Upper lobe of left lung (tissue), 6 donors: ENCODE results near the gene MEIS1. TPM values are rescaled to one million over a fixed set of nuclear protein-coding genes. Genes with fewer than 3 reads are reported as not detected.
A peak's percentile ranks its signal among the peaks of the same experiment; 100 is the strongest.

Experiments
- ATAC-seq, 2 donors: fragments of 200-7000 bp; cut with Tn5 transposase; one replicate each; pipeline ENCODE4 v1.9.1; 2022; ENCODE audit warnings: mild to moderate bottlenecking in 2 of 2, moderate library complexity in 2 of 2; ENCODE audit not compliant: low FRiP score in 2 of 2
- DNase-seq, 2 donors: peaks; one replicate each; pipeline ENCODE4 v3.0.0-alpha.2; 2019 to 2020
- H3K27ac ChIP-seq, 4 donors: fragments of 200-600 bp; sonication (generic); one replicate each; pipeline ENCODE4 v1.5.1; 2016 to 2019
- H3K27me3 ChIP-seq, 4 donors: fragments of 200-600 bp; sonication (generic); one replicate each; pipeline ENCODE4 v1.5.1; 2017 to 2019
- H3K36me3 ChIP-seq, 4 donors: fragments of 200-600 bp; sonication (generic); one replicate each; pipeline ENCODE4 v1.5.1; 2016 to 2019
- H3K4me1 ChIP-seq, 4 donors: fragments of 200-600 bp; sonication (generic); one replicate each; pipeline ENCODE4 v1.5.1; 2018 to 2019
- H3K4me3 ChIP-seq, 4 donors: fragments of 200-600 bp; sonication (generic); one replicate each; pipeline ENCODE4 v1.5.1; 2017 to 2019; ENCODE audit warnings: mild to moderate bottlenecking in 2 of 4, moderate library complexity in 1 of 4
- H3K9me3 ChIP-seq, 4 donors: fragments of 200-600 bp; sonication (generic); one replicate each; pipeline ENCODE4 v1.5.1; 2018 to 2019
- EP300 ChIP-seq, 4 donors: sonication (generic); formaldehyde crosslinking; IDR thresholded peaks; one replicate each; pipeline ENCODE4 v1.5.1; 2017; ENCODE audit warnings: antibody characterized with exemption in 4 of 4, control low read depth in 2 of 4
- POLR2A ChIP-seq, 4 donors: fragments of 450-650 bp; IDR thresholded peaks; one replicate each; pipeline ENCODE4 v1.5.1; 2016 to 2017; ENCODE audit warnings: antibody characterized with exemption in 4 of 4, mild to moderate bottlenecking in 2 of 4
- POLR2AphosphoS5 ChIP-seq, 2 donors: sonication (generic); formaldehyde crosslinking; IDR thresholded peaks; one replicate each; pipeline ENCODE4 v1.5.1; 2017; ENCODE audit warnings: antibody characterized with exemption in 2 of 2
- WGBS, 2 donors: methylation state at CpG; one replicate each; pipeline ENCODE4 v1.1.5; 2017 to 2018; 5-methylcytosine and 5-hydroxymethylcytosine counted together
- total RNA-seq, 6 donors: library from RNA; depleted of rRNA in 4 of 6; stranded (reverse); fragments of >200 nt in 4 of 6; gene quantifications; one replicate each; pipeline versions ENCODE4 v1.1.0 to v1.2.1, GENCODE V29; 2016 to 2021
- TF ChIP-seq, protein P1 (sequence below), 6 experiments: fragments of 450-650 bp in 4 of 6; fragments of 200-600 bp in 2 of 6; sonication (generic) in 2 of 6; IDR thresholded peaks; one replicate each; pipeline ENCODE4 v1.5.1; 2016 to 2019; ENCODE audit warnings: antibody characterized with exemption in 6 of 6
- donor health status: DM: no; HTN: no; CAD: no; lungs with moderate emphysema.
- donor health status: DM: no; HTN: yes; CAD: no; lungs with severe emphysema.

Gene MEIS1
- total RNA-seq, 6 donors from 2014 or later = 23.1 to 43.9 (median 30.0) TPM

DNA sequence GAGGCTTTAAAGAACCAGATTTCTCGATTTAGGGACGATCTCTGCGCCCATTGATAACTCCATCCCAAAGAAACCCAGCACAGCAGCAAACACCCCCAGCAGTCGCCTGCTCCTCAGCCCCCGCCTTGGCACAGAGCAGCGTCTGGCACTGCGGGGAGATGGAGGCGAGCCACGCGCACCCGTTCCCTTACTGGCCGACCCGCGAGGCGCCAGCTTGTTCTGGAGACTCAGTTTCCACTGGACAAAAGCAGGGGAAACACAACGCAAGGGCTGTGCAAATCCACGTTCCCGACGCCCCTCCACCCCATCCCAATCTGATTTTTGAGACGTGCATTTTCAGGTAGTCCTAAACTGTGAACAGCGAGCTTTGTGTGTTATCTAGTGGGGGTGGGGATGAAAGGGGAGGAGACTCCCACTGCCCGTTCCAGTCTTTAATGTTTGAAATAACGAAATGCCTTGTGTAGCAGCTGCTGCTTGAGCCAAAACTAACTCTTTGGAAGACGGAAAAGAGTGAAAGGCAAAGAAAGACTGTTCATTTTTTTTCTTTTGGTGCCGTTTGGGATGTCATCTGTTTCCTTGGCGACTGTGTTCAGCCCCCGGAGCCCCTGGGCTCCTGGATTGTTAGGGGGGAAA lies 143.2 kb downstream of the MEIS1 start:
- DNase-seq = peak in 1 of 2 donors; percentile 87
- Histone ChIP-seq H3K36me3 (no peaks in the 10 kb centered on the region), H3K9me3 (no peaks in the 10 kb centered on the region), H3K27me3 (peaks cover 0 to 60% (median 19%) of the 10 kb centered on the region in 4 donors), H3K27ac (peak overlapping the region; percentile 81 to 93 (median 89)), H3K4me1 (peaks cover 32 to 45% (median 35%) of the 10 kb centered on the region in 4 donors), H3K4me3 (peak overlapping the region in 3 of 4 donors; percentile 39 to 60 (median 58))
- ATAC-seq = no peak
- 24 to 25% methylated on average over 22 to 27 of the region's 27 CpGs for WGBS, 2 donors
- TF ChIP-seq POLR2A (IDR thresholded peaks at IDR 0.05) (no peak), POLR2AphosphoS5 (IDR thresholded peaks at IDR 0.05) (no peak), EP300 (IDR thresholded peaks at IDR 0.05) (no peak)
- TF ChIP-seq, protein P1, sequence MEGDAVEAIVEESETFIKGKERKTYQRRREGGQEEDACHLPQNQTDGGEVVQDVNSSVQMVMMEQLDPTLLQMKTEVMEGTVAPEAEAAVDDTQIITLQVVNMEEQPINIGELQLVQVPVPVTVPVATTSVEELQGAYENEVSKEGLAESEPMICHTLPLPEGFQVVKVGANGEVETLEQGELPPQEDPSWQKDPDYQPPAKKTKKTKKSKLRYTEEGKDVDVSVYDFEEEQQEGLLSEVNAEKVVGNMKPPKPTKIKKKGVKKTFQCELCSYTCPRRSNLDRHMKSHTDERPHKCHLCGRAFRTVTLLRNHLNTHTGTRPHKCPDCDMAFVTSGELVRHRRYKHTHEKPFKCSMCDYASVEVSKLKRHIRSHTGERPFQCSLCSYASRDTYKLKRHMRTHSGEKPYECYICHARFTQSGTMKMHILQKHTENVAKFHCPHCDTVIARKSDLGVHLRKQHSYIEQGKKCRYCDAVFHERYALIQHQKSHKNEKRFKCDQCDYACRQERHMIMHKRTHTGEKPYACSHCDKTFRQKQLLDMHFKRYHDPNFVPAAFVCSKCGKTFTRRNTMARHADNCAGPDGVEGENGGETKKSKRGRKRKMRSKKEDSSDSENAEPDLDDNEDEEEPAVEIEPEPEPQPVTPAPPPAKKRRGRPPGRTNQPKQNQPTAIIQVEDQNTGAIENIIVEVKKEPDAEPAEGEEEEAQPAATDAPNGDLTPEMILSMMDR (IDR thresholded peaks at IDR 0.05) = no peak

- Histone ChIP-seq H3K4me3 (peak overlapping the region in 2 of 4 donors; percentile 58 to 60), H3K4me1 (peaks cover 27 to 42% (median 32%) of the 10 kb centered on the region in 4 donors), H3K27ac (peak overlapping the region; percentile 81 to 93 (median 89)), H3K27me3 (peaks cover 0 to 60% (median 21%) of the 10 kb centered on the region in 4 donors), H3K9me3 (no peaks in the 10 kb centered on the region), H3K36me3 (no peaks in the 10 kb centered on the region)
- TF ChIP-seq POLR2A (IDR thresholded peaks at IDR 0.05) (no peak), EP300 (IDR thresholded peaks at IDR 0.05) (no peak), POLR2AphosphoS5 (IDR thresholded peaks at IDR 0.05) (no peak)
- TF ChIP-seq, protein P1 (IDR thresholded peaks at IDR 0.05) = no peak
- 23 to 35% methylated on average over 10 of the region's 10 CpGs for WGBS, 2 donors
- ATAC-seq (no peak), DNase-seq (no peak)
These were observed 143.8 kb downstream of the MEIS1 start for GRCh38 chr2:66578687-66579106.

GRCh38 chr2:66579186-66580126 lies 144.5 kb downstream of the MEIS1 start:
- H3K27ac ChIP-seq = peak overlapping the region; percentile 81 to 93 (median 90)
- 26 to 36% methylated on average over 10 of the region's 10 CpGs for WGBS, 2 donors

GRCh38 chr2:66580166-66581049 lies 145.5 kb downstream of the MEIS1 start:
- Histone ChIP-seq H3K9me3 (no peaks in the 10 kb centered on the region), H3K36me3 (no peaks in the 10 kb centered on the region), H3K4me3 (peak overlapping the region in 2 of 4 donors; percentile 42 to 47), H3K27ac (peak overlapping the region; percentile 81 to 93 (median 90)), H3K4me1 (peaks cover 21 to 36% (median 24%) of the 10 kb centered on the region in 4 donors), H3K27me3 (peaks cover 0 to 56% (median 21%) of the 10 kb centered on the region in 4 donors)
- ATAC-seq (no peak), DNase-seq (no peak)
- TF ChIP-seq POLR2A (IDR thresholded peaks at IDR 0.05) (no peak), POLR2AphosphoS5 (IDR thresholded peaks at IDR 0.05) (no peak), EP300 (IDR thresholded peaks at IDR 0.05) (no peak)
- TF ChIP-seq, protein P1 (IDR thresholded peaks at IDR 0.05) = no peak
- WGBS, 2 donors = 18 to 27% methylated on average over 10 of the region's 10 CpGs

More at GRCh38 chr2:66579186-66580126, 144.5 kb downstream of the MEIS1 start:
- DNase-seq (no peak), ATAC-seq (no peak)
- Histone ChIP-seq H3K27me3 (peaks cover 0 to 56% (median 21%) of the 10 kb centered on the region in 4 donors), H3K4me1 (peaks cover 23 to 39% (median 28%) of the 10 kb centered on the region in 4 donors), H3K4me3 (no peak overlapping the region), H3K9me3 (no peaks in the 10 kb centered on the region), H3K36me3 (no peaks in the 10 kb centered on the region)
- TF ChIP-seq POLR2AphosphoS5 (IDR thresholded peaks at IDR 0.05) (no peak), EP300 (IDR thresholded peaks at IDR 0.05) (no peak), POLR2A (IDR thresholded peaks at IDR 0.05) (no peak)
- TF ChIP-seq, protein P1 (IDR thresholded peaks at IDR 0.05) = no peak
